HPDE6-E6E7 (cell line): ENCODE results near the gene MLN.
A peak's percentile ranks its signal among the peaks of the same experiment; 100 is the strongest.

Experiments used
- DNase-seq: peaks from one replicate; pipeline ENCODE4 v3.0.0; 2011; ENCODE audit warnings: missing footprints; ENCODE audit errors: extremely low spot score

Gene MLN

DNA sequence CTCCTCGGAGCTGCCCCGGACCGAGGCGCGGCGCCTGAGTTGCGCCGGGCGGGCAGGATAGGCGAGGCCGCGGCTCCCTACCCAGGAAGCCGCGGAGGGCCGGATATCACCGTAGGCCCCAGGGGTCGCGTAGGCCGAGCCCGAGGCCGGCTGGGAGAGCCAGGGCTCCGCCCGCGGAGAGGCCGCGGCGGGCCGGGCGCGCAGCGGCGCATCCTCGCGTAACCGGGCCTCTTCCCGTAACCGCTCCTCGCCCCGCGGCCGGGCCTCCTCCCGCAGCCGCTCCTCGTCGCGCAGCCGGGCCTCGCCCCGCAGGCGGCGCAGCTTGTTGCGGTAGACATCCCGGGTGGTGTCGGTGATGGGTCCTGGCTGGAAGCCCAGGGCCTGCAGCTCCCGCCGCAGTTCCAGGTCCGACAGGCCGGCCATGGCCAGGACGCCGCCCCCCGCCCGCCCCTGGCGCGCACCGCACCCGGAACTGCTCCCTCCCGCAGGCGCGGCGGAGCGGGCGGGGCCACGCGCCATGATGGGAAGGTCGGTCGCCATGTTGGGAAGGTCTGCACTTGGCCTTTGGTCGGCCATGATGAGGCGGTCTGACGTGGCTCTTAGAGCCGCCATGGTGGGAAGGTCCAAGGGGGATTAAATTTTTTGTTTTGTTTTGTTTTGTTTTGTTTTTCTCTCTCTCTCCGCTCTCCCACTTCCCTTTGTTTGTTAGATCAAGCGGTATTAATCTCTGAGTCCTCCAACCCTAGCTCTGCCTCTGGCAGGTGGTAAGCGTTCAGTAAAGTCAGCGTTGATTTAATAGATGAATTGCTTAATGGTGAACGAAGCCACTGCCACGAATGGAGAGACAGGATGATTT lies 14.9 kb downstream of the MLN start, which contains the start of gene LEMD2:
Gene LEMD2, minus strand, starts transcription at position 437 of the 856 bp plus-strand sequence. Its CDS starts 14 bp downstream, at position 423.
- peak; percentile 85 for DNase-seq

DNA sequence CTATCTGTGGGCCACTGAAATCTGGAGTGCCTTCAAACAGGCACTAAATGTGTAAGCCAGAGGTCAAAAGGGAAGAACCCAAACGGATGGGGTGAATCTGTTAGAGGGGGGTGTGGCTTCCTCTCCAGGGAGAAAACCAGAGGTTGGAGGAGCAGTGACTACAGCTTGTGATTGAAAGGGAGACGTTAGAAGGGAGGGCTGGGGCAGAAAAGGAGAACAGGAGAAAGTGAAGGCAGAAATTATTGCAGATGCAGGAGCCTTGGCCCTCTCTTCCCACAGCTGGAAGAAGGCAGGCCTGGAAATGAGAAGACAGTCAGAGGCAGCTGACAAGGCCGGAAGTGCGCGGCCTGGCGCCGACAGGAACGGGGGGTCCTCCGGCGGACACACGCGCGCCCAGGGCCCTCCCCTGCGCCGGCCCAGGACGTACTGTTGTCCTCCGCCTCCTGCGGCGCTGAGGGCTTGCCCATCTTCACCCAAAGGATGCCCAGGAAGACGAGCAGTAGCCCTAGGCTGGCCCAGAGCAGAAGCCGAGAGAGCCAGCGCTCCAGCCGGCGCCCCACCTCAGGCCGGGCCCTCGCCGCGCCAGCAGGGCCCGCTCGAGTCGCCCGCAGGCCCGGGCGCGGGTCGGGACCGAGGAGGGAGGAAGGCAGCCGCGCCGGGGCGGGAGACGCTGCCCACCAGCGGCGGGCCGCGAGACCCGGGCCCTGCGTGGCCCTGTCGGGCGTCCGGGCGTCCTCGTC lies 15.7 kb downstream of the MLN start:
- DNase-seq = peak; percentile 76

DNA sequence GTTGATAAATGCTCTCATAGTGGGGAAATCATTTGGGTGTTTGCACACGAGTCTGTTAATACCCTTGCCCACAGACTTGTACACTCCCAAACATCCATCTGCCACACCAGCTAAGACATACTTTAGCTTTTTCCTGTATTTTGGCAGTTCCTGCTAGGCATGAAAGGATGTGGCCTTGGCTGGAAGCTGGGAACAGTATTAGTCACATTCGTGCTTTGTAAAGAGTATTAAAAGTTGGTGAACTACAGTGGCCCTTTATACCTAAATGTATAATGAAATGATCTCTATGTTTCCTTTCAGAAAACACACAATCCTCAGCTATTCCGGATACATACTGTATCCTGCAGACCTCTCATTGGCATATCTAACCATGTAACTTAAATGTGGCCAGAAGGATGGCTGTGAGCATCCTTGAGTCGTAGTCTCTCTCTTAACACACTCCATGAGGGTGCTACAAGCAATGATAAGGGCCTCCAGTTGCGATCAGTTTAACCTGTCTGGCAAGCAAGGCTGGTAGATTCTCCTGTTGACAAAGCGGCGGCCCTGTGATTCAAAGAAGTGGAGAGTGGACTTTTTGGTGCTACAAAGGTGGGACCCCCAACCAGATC lies 16.4 kb downstream of the MLN start:
- DNase-seq = peak; percentile 27

DNA sequence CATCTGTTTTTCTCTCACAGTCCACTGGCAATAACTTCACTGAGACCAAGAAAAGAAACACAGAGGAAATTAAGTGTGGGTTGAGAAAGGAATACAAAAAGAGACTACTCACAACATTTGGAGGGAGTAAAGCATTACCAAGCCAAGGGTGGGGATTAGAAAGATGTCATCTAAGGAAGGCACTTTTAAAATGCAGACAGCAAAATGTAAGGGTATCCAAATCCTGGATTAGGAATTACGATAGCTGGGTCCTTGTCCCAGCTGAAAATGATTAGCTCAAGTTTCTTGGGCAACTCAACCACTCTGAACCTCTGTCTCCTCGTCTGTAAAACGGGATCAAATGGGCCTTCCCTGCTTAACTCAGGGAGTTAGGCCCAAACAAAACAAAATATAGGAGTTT lies 17.1 kb downstream of the MLN start:
- DNase-seq = no peak

GRCh38 chr6:33785778-33786177 lies 18.0 kb downstream of the MLN start:
- no peak for DNase-seq

GRCh38 chr6:33784787-33785186 lies 19.0 kb downstream of the MLN start:
- no peak for DNase-seq

- DNase-seq = no peak
These were observed 19.9 kb downstream of the MLN start for GRCh38 chr6:33783781-33784520.

DNA sequence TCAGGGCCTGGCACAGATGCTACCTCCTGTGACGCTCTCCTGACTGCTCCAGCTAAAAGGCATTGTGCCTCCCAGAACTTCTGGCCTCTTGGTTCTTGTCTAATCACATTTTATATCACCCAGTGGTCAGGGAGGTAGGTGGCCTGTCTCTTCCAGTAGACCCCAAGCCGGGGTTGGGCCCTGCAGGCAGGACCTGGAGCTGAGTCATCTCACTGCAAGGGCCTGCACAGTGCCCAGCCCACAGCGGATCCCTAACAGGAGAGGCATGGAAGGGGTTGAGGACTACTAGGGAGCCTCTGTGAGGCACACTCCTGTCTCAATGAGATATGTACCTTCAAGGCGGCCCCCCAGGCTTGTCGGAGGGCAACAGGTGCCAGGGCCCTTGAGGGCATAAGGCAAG lies 21.2 kb downstream of the MLN start:
- no peak for DNase-seq

- DNase-seq = peak; percentile 42
These were observed 22.4 kb downstream of the MLN start for GRCh38 chr6:33781131-33781975.

- no peak for DNase-seq
These were observed 23.9 kb downstream of the MLN start for GRCh38 chr6:33779895-33780294.

DNA sequence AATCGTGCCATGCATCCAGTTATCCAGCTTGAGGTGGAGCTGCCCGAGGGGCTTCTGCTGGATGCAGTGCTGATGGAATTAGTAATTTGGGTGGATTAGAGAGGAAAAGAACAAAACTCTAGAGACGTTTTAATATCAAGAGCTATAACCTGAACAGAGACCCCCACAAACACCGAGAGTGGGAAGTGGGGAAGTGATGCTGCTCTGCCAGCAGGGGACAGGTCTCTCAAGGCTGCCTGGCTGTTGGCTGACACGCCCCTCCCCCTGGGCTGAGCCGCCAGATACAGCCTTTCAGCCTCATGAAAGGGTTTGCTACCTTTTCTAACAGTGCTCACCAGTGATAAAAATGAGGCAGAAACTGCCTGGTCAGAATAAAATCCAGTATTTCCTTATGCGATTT lies 24.5 kb downstream of the MLN start:
- no peak for DNase-seq

DNA sequence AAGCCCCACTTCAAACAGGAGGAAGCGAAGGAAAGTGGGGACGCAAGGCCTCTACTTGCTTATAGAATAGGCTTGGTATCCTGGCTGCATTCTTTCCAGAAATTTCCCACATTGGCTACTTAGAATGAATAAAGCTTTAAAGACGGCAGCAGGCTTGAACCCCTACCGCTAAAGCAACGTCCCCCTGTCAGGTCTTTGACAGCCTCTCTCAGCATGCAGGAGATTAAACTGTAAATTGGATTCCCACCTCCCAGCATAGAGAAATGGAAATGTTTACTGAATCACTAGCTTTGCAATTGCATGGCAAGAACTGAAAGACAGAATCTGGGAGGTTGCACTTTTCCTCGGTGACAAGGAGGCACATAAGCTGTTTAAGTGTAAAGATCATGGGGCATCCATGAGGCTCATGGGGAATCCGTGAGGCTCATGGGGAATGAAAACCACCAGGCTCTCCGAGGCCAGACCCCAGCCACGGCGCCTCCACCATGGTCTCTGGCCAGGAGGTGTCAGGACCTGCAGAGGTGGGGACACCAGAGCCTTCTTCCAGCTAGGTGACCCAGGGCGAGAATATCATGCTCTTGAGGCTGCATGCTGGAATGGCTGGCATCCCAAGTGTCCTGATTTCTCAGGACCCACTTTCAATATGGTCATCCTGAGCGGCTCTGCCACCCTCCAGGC lies 25.2 kb downstream of the MLN start:
- no peak for DNase-seq

- DNase-seq = no peak
These were observed 26.1 kb downstream of the MLN start for GRCh38 chr6:33777398-33778388.

- DNase-seq = no peak
These were observed 27.0 kb downstream of the MLN start for GRCh38 chr6:33776764-33777163.

DNA sequence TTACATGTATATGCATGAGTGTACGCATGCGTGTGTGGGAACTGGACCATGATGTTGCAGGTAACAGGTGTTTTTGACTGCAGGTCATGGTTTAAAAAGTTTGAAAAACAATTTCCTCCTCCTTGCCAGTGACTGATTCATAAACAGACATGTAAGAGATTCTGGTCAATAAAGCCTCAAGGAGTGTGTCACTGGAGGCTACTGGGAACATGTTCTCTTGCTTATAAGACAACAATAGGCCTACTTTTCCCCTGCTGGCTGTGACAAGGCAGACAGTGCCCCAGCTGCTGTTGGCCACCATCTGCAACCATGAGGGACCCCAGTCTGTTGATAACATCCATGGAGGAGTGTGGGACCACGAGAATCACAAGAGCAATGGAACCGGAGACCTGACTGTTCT lies 27.6 kb downstream of the MLN start:
- DNase-seq = no peak

GRCh38 chr6:33774774-33775173 lies 29.0 kb downstream of the MLN start:
- no peak for DNase-seq

DNA sequence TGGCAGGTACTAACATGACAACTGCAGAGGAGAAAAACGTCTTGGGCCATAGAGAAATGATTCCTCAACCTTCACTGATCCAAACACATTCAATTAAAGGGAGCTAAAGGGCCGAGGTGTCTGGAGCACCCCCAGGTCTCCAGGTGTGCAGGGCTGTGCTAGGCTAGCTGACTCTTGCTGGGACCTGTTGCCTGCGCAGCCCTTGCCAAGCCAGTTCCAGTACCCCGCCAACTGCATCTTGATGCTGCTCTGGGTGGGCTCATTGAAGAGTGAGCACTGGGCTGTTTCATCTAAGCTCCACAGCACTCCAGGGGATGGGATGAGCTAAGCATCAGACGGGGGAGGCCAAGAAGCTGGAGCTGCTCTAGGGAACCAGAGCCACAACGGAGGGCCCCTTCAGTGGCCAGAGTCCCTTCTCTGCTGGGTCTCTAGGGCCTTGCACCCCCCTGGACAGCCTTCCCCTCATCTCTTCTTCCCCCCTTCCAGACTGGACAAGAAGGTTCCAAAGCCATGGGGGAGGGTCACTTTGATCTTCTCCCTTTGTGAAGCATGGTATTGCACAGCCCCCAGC lies 30.8 kb downstream of the MLN start:
- peak; percentile 13 for DNase-seq

DNA sequence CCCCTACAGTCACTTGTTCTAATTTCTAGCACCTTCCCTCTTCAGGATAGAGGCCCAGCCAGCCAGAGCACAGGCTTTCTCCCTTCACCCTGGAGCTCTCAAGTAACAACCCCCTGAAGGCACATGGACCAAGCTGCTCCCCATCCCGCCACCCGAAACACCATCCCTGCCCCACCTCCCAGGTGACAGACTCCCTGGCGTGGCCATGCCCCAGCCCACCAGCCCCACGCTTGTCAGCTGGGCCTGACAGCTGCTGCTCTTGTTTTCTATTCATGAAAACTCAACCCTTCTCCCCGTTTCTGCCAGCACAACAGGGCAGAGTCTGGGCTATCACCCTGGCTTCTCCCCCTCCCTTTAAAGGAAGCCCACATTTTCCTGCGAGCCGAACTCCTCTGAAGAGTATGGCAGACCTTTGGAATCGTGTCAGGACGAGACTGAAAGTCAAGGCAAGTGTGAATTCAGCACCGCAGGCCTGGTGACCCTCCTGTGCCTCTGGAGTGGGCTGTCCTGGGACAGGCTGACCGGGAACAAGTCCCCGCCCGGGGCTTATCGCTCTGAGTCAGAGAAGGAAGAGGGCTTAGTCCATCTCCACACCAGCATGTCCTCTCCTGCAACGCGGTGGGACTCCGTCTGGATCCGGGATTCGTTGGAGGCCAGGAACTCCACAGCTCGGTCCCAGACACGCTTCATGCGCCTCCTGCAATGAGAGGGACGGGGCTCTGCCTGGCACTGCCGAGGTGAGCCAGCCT lies 31.5 kb downstream of the MLN start:
- DNase-seq = peak; percentile 37
